Measurements from ENCODE around the gene GYG1.

Gene GYG1

DNA sequence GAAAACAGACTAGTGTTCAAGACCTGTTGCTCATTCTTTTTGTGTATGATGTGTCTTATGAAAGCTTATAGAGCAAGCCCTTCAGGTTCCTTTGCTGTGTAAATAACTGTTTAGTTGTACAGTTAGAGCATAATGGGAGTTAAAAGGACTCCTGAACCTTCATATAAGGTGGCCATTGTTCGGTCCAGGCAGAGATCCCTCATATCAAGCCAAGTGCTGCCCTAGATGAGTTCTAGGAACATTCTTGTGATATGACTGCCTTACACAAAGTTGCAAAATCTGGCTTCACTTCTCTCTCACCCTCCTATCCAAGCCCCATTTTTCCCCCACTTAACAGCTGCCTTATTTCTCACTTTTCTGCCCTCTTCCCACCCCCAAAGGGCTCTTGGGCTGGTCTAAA lies 26.9 kb downstream of the GYG1 start:
- H3K27ac ChIP-seq = no peak overlapping the region
- TF ChIP-seq ZFX (IDR thresholded peaks at IDR 0.05) = no peak
- no peak for TF ChIP-seq CTCF (conservative IDR thresholded peaks at IDR 0.05)

DNA sequence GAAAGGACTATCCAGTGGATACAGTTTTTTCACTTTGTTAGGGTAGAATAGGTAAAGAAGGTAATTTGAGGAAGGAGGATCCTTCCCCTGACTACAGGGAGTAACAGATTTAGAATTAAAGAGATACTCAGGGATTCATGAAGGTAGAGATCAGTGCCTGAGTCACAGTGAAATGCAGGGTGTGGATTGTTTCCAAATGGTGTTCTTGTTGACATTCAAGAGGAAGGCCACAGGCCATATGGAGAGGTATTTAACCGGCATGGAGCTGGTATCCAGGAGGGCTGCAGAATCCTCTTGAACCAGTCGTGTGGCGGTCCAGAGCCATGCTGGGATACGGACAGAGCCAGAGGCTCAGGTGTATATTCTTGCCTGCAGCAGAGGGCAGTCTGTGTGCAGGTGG lies 28.2 kb downstream of the GYG1 start:
- H3K27ac ChIP-seq = no peak overlapping the region

DNA sequence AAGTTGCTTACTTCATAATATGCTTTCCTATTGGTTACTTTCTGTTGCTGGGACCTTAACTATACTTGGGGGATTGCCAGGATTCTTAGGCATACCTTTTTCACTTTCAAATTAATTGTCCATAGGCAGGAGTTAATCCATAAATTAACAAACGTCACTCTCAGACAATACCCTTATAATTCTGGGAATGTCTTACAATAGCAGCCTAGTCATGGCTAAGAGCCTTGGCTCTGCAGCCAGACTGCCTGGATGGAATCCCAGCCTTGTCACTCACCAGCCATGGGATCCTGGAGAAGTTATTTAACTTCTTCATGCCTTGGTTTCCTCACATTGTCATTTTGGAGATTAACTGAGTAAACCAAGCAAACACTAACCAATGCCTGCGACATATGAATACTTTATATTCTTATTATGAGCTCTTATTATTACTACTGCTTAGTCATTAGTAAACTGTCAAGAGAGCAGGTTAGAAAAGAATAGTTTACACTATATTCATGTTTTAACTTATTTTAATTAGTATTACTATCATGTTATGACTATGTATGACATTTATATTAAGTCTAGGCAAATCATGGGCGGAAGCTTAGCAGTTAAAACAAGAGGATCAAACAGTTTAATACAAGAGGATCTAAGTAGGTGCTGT lies 29.0 kb downstream of the GYG1 start:
- TF ChIP-seq ZFX (IDR thresholded peaks at IDR 0.05) (no peak), CTCF (conservative IDR thresholded peaks at IDR 0.05) (no peak)
- no peak overlapping the region for H3K27ac ChIP-seq

More for the DNA sequence above, 28.2 kb downstream of the GYG1 start:
- TF ChIP-seq CTCF (conservative IDR thresholded peaks at IDR 0.05) (no peak), ZFX (IDR thresholded peaks at IDR 0.05) (no peak)

- TF ChIP-seq CTCF (conservative IDR thresholded peaks at IDR 0.05) (no peak), ZFX (IDR thresholded peaks at IDR 0.05) (no peak)
- H3K27ac ChIP-seq = no peak overlapping the region
Measured at GRCh38 chr3:149020839-149021252, 29.5 kb downstream of the GYG1 start.

DNA sequence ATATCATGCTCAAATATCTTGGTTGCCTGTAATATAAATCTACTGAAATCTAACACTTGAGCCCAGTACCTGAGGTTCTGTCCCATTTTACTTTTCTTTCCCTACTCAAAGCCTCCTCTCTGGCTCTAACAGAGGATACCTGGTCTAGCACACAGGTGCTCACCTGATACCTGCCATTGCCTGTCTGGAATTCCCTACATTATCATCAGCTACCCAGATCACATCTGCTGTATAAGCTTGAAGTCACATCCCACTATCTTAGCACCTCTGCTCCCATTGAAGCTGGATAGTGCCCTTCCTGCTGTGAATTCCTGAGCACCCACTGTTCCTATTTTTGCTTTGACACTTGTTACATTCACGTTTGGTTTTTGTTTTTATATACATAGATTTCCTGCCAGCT lies 30.5 kb downstream of the GYG1 start:
- H3K27ac ChIP-seq = no peak overlapping the region
- TF ChIP-seq CTCF (conservative IDR thresholded peaks at IDR 0.05) = no peak
- TF ChIP-seq ZFX (IDR thresholded peaks at IDR 0.05) = no peak

GRCh38 chr3:149023951-149024350 lies 32.6 kb downstream of the GYG1 start:
- TF ChIP-seq CTCF (conservative IDR thresholded peaks at IDR 0.05) (no peak), ZFX (IDR thresholded peaks at IDR 0.05) (no peak)
- H3K27ac ChIP-seq = no peak overlapping the region

DNA sequence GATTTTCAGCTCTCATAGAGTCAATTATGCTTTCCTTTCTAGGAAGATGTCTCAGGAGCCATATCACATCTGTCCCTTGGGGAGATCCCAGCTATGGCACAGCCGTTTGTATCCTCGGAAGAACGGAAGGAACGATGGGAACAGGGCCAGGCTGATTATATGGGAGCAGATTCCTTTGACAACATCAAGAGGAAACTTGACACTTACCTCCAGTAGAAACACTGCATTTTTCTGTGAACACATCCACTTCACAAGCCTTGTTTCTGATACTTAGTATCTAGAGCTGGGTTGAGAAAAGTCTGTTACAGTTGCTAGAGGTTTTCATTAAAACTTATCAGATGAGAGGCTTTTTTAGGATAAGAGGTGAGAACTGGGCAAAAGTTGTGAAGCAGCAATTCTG lies 35.4 kb downstream of the GYG1 start:
- no peak for TF ChIP-seq CTCF (conservative IDR thresholded peaks at IDR 0.05)
- no peak for TF ChIP-seq ZFX (IDR thresholded peaks at IDR 0.05)
- no peak overlapping the region for H3K27ac ChIP-seq

All from C4-2B (cell line).